Right renal cortex interstitium (tissue), 3 donors: ENCODE results near the gene ATF6. TPM values are rescaled to one million over a fixed set of nuclear protein-coding genes. Genes with fewer than 3 reads are reported as not detected.

Experiments
- DNase-seq, 3 donors: peaks; one replicate each; pipeline ENCODE4 v3.0.0-alpha.2; 2013; ENCODE audit warnings: low read depth in 3 of 3, low spot score in 2 of 3
- polyA plus RNA-seq, 3 donors: library from polyadenylated mRNA; unstranded; fragments of 120-200 nt; gene quantifications; one replicate each; pipeline ENCODE4 v1.2.1, GENCODE V29; 2013; ENCODE audit not compliant: insufficient read length in 3 of 3

The ATF6 gene
- polyA plus RNA-seq, 3 donors = 34.2 to 36.0 (median 35.0) TPM

GRCh38 chr1:161988413-161988812, 222.3 kb downstream of the ATF6 start:
- no peak for DNase-seq

DNA sequence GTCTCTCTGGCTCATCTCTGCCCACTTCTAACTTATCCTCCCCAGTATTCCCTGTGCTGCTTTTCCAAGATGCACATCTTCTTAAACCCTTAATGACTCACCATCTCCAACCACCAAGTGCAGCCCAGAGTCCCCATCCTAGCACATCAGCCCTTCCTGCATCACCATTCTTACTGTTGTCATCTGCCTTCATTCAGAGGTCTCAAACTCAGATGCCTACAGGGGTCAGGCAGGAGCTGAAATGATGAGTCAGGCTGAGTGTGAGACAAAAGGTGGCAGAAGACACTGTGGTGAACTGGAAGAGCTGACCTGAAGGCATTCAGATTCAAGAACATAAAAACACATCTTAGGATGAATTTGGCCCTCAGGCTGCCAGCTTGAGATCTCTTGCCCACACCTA, 223.0 kb downstream of the ATF6 start:
- no peak for DNase-seq

- no peak for DNase-seq
Observed at GRCh38 chr1:161989786-161990185, 223.7 kb downstream of the ATF6 start.

DNA sequence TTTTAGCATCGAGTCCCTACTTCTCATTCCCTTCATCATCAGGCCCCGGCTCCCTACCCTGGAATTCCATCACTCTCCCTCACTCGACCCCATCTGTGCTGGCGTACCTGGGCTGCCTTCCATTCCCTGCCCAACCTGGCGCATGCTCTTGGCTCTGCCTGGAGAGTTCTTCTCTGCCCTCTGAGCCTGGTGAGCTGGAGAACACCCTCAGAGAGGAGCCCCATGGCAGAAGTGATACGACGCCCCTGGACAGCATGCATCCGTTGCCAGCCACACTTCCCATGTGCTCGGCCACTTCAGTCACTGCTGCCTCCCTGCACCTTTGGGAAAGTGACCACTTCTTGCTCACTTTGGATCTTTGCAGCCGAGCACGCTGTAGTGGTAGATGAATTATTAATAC, 227.5 kb downstream of the ATF6 start:
- DNase-seq = no peak

DNA sequence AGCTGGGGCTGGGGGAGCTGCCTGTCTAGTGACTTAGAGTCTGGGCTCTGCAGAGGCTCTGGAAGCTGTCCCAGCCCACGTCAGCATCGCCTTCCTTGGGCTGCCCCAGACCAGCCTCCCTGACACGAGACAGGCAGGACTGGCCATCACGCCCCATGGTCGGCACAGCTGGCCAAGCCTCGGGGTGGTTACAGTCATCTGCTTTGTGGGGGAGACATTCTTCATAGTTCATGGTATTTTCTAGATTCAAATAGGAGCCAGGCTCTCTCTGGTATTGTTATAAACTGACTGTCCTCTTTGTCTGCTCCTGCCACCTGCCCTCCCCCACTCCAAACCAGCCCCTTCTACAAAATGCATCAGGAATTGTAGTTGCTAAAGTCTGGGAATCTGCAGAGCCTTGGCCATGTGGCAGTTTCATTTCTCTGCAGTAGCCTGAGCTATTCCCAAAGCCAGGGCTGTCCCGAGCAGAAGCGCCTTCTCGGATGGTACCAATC, 228.1 kb downstream of the ATF6 start:
- DNase-seq = no peak

GRCh38 chr1:161997152-161997551, 231.0 kb downstream of the ATF6 start:
- DNase-seq = no peak

DNA sequence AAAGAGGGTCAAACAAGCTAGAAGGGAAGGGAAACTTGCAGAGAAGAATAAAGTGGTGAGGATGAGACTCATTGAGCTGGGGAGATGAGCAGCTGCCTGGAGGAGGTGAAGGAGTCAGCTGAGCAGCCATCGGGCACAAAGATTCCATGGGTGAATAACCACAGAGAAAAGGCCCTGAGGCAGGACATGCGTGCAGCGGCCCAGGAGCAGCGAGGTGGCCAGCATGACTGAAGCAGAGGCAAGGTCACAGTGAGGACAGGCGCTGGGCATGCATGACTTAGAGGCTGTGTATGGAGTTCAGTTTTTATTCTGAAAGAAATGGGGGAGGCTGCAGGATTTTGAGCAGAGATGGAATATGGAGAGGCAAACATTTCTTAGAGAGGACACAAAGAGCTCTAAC, 232.7 kb downstream of the ATF6 start:
- DNase-seq = no peak

- DNase-seq = no peak
Observed at GRCh38 chr1:161999301-162000052, 233.4 kb downstream of the ATF6 start.

DNA sequence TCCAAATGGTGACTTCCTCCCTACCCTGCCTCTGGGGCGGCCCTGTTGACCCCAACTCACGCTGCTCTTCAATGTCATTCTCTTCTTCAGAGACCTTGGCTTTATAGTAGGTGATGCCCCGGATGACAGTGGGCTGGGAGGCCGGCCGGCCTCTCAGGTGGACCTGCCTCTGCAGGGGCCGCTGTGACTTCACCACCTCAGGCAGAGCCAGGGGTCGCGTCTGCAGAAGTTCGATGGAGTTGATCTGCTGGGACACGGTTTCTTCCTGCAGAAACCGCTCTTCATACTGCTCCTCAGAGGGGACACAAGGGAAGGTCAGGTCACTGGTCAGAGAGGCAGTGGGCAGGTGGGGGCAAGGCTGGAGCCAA, 233.9 kb downstream of the ATF6 start:
- no peak for DNase-seq

DNA sequence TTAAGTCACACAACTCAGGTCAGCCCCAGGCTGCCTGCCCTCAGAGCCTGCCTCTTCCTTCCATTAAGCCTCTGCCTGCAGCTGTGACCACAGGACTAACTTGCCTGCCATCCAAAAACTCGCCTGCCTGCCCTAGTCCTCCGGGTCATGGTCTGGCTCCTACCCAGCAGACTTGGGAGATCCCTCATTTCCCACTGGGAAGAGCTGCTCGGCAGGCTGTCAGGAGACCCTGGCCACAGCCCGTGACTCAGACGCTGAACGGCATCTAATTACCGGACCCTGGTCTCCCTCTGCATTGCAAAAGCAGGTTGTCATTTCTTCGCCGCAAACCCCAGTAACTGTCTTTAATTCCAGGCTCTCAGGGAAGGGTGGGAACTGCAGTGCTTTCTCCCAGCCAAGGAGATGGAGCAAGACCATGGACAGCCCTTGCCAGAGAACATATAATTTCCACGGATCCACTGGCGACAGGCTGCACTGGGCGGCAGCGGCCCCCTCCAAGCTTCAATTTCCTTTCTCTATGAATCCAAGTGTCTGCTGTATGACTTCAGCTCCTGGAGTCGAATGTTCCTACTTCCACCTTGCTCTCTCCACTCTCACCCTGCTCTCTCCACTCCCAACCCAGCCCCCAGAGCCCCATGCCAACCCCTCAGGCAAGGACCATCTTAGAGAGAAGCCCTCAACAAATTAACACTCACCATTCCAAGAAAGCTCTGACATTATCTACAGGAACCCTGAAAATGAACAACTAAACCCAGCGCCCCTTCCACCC, 237.1 kb downstream of the ATF6 start:
- DNase-seq = no peak

DNA sequence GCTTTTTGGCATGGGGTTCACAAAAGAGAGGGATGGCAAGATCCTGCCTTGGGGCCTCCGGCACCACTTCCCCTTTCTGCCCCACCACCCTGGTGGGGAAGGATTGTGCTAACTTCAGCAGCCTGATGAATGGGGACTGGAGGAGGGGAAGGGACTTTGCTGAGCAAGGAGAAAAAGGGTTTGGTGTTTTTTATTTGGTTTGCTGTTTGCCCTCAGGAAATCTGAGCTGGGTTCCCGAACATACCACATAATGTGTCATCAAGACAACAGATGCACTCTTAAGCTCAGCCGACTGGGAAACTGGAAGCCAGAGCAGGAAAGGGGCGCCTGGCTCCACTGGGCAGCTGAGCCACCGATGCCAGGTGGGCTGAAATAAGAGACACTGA, 237.7 kb downstream of the ATF6 start:
- no peak for DNase-seq

DNA sequence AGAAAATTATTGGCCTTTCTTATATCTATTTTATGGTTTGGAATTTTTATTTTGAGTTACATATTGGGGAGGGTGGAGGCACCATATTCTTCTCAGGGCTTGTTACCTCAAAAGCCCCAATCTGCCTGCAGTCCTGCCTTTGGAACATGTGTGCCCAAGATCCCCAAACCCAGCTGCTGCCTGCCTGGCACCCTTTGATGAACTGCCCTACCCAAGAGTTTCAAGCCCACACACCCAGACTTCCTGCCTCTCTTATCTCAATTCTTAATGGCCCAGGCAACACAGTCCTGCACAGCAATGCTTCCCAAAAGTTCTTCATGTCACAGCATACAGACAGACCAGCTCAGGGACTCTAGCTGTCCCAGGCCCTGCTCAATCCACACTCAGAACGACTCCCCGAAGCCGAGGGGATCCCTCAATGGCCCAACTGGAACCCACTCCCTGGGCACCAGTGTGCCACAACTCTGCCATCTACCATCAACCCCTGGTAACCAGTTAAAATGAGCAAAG, 238.4 kb downstream of the ATF6 start:
- no peak for DNase-seq

DNA sequence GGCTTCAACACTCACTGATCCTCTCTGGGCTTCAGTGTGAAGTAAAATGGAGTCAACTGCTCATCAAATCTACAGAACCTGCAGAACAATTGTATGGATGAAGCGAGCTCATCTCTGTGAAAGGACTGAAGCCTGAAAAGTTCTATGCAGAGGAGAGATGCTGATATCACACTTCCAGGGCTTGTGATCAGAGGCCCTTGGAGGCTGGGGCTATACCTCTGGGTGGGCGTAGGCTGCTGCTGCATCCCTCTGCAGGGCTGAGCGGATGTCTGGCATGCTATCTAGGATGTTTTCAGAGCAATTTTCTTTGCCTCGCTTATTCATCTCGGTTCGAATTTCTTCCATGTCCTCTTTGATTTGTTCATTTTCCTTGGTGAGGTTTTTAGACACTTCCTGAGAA, 240.0 kb downstream of the ATF6 start:
- no peak for DNase-seq

- no peak for DNase-seq
Observed at GRCh38 chr1:162007466-162007865, 241.3 kb downstream of the ATF6 start.

GRCh38 chr1:162008799-162009198, 242.7 kb downstream of the ATF6 start:
- DNase-seq = no peak

DNA sequence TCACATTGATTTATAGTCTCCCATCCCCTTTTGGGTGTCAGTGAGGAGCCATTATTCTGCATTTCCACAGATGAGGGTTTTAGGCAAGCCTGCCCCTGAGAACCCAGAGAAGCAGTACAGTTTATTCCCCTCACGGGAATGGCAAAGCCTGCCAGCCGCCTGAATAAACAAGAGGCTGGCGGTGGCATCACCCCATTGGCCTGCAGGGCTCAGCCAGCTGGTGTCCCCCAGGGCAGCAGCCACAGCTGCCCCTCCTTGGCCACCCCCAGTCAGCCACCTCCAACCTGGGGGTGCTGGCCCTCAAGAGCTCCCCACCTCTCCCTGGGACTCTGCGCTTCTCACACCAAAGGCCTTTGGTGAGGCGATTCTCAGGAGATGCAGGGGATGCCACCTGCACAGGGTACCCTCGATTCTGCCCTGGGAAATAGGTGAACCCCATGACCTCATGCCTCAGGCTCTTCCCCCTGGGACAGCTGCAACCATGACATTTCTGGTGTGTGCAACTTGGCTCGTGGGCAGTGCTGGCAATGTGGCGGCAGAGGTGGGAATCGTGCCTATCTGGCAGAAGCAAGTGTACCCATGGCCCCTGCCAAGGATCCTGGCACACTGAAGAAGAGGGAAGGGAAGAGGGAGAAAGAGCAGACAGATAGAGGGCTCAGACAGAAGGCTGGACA, 243.5 kb downstream of the ATF6 start:
- DNase-seq = no peak

- DNase-seq = no peak
Observed at GRCh38 chr1:162010175-162010506, 244.0 kb downstream of the ATF6 start.

DNA sequence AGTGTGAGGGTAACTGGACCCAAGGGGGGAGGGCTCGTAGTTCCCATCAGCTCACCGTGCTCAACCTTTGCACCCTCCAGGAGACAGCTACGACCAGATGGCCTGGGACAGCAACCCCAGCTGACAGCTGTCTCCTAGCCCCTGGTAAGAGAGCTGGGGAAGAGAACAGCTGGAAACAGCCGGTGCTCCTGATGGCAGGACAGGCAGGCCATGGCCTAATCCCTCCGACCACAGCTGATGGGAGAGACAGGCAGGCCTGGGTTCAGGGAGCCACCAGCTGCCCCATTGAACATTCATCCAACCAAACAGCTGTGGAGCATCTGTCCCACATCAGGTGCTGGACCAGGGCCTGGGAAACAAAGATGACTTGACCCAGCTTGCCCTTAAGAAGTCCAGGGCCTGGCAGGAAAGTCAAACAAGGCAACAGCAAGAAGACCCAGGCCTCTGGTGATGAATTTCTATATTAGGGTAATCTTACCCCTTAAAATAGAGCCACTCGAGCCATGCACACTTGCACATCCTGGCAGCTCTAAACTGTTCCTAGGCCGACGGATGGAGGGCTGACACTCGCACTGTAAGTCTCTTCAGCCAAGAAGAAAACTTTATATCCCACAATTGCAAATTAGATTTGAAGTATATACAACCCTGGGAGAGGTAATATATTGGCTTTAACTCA, 245.4 kb downstream of the ATF6 start:
- DNase-seq = no peak

DNA sequence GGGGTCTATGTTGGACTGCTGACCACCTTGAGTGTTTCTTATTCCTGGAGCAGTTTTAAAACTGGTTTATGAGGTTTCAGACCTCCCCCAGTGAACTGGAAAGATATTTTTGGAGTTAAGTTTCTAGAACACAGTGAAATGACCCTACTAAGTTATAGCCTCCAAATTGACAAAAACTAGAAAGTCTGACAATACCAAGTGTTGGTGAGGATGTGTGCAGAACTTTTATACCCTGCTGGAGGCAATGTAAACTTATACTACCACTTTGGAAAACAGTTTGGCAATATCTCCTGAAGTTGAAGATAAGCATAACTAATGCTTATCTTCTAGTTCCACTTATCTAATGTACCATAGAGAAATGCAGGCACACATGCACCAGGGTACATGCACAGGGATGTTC, 247.2 kb downstream of the ATF6 start:
- no peak for DNase-seq
